ENCODE data around the gene CTBP2.

The CTBP2 gene

GRCh38 chr10:124999433-125000365 lies 160.7 kb downstream of the CTBP2 start:
- no peak overlapping the region for H3K27ac Mint-ChIP-seq
- no peak overlapping the region for H3K4me3 Mint-ChIP-seq
- H3K36me3 Mint-ChIP-seq = no peaks in the 10 kb centered on the region
- H3K9me3 Mint-ChIP-seq (ENCODE audit: low read depth) = no peaks in the 10 kb centered on the region
- no peaks in the 10 kb centered on the region for H3K27me3 Mint-ChIP-seq
- no peaks in the 10 kb centered on the region for H3K4me1 Mint-ChIP-seq (ENCODE audit: low read depth)

- Mint-ChIP-seq H3K9me3 (ENCODE audit: low read depth) (no peaks in the 10 kb centered on the region), H3K4me1 (ENCODE audit: low read depth) (no peaks in the 10 kb centered on the region), H3K27me3 (no peaks in the 10 kb centered on the region), H3K36me3 (no peaks in the 10 kb centered on the region), H3K27ac (no peak overlapping the region), H3K4me3 (no peak overlapping the region)
These were observed 161.6 kb downstream of the CTBP2 start for GRCh38 chr10:124998624-124999291.

GRCh38 chr10:124997771-124998623 lies 162.4 kb downstream of the CTBP2 start:
- Mint-ChIP-seq H3K27ac (no peak overlapping the region), H3K4me1 (ENCODE audit: low read depth) (no peaks in the 10 kb centered on the region), H3K4me3 (no peak overlapping the region), H3K9me3 (ENCODE audit: low read depth) (no peaks in the 10 kb centered on the region), H3K36me3 (no peaks in the 10 kb centered on the region), H3K27me3 (no peaks in the 10 kb centered on the region)

GRCh38 chr10:124997306-124997705 lies 163.1 kb downstream of the CTBP2 start:
- Mint-ChIP-seq H3K9me3 (ENCODE audit: low read depth) (no peaks in the 10 kb centered on the region), H3K4me3 (no peak overlapping the region), H3K27me3 (no peaks in the 10 kb centered on the region), H3K36me3 (no peaks in the 10 kb centered on the region), H3K4me1 (ENCODE audit: low read depth) (no peaks in the 10 kb centered on the region), H3K27ac (no peak overlapping the region)

- no peaks in the 10 kb centered on the region for H3K9me3 Mint-ChIP-seq (ENCODE audit: low read depth)
- H3K4me1 Mint-ChIP-seq (ENCODE audit: low read depth) = no peaks in the 10 kb centered on the region
- no peaks in the 10 kb centered on the region for H3K27me3 Mint-ChIP-seq
- no peak overlapping the region for H3K4me3 Mint-ChIP-seq
- no peaks in the 10 kb centered on the region for H3K36me3 Mint-ChIP-seq
- H3K27ac Mint-ChIP-seq = no peak overlapping the region
These were observed 163.5 kb downstream of the CTBP2 start for GRCh38 chr10:124996854-124997215.

GRCh38 chr10:124996127-124996853 lies 164.1 kb downstream of the CTBP2 start:
- no peak overlapping the region for H3K27ac Mint-ChIP-seq
- no peaks in the 10 kb centered on the region for H3K36me3 Mint-ChIP-seq
- no peaks in the 10 kb centered on the region for H3K9me3 Mint-ChIP-seq (ENCODE audit: low read depth)
- no peaks in the 10 kb centered on the region for H3K4me1 Mint-ChIP-seq (ENCODE audit: low read depth)
- H3K4me3 Mint-ChIP-seq = no peak overlapping the region
- no peaks in the 10 kb centered on the region for H3K27me3 Mint-ChIP-seq

GRCh38 chr10:124995605-124996004 lies 164.8 kb downstream of the CTBP2 start:
- Mint-ChIP-seq H3K4me3 (no peak overlapping the region), H3K27me3 (no peaks in the 10 kb centered on the region), H3K9me3 (ENCODE audit: low read depth) (no peaks in the 10 kb centered on the region), H3K4me1 (ENCODE audit: low read depth) (no peaks in the 10 kb centered on the region), H3K27ac (no peak overlapping the region), H3K36me3 (no peaks in the 10 kb centered on the region)

GRCh38 chr10:124994573-124995473 lies 165.5 kb downstream of the CTBP2 start:
- Mint-ChIP-seq H3K4me3 (no peak overlapping the region), H3K9me3 (ENCODE audit: low read depth) (no peaks in the 10 kb centered on the region), H3K27ac (no peak overlapping the region), H3K36me3 (no peaks in the 10 kb centered on the region), H3K27me3 (no peaks in the 10 kb centered on the region), H3K4me1 (ENCODE audit: low read depth) (no peaks in the 10 kb centered on the region)

GRCh38 chr10:124993736-124994451 lies 166.5 kb downstream of the CTBP2 start:
- H3K27ac Mint-ChIP-seq = no peak overlapping the region
- H3K4me3 Mint-ChIP-seq = no peak overlapping the region

GRCh38 chr10:124993345-124993708 lies 167.0 kb downstream of the CTBP2 start:
- Mint-ChIP-seq H3K27me3 (no peaks in the 10 kb centered on the region), H3K36me3 (no peaks in the 10 kb centered on the region), H3K9me3 (ENCODE audit: low read depth) (no peaks in the 10 kb centered on the region), H3K4me1 (ENCODE audit: low read depth) (no peaks in the 10 kb centered on the region), H3K27ac (no peak overlapping the region), H3K4me3 (no peak overlapping the region)

More at GRCh38 chr10:124993736-124994451, 166.5 kb downstream of the CTBP2 start:
- H3K9me3 Mint-ChIP-seq (ENCODE audit: low read depth) = no peaks in the 10 kb centered on the region
- H3K4me1 Mint-ChIP-seq (ENCODE audit: low read depth) = no peaks in the 10 kb centered on the region
- no peaks in the 10 kb centered on the region for H3K27me3 Mint-ChIP-seq
- H3K36me3 Mint-ChIP-seq = no peaks in the 10 kb centered on the region

GRCh38 chr10:124992462-124993344 lies 167.7 kb downstream of the CTBP2 start:
- H3K27me3 Mint-ChIP-seq = no peaks in the 10 kb centered on the region
- no peaks in the 10 kb centered on the region for H3K9me3 Mint-ChIP-seq (ENCODE audit: low read depth)
- H3K4me3 Mint-ChIP-seq = no peak overlapping the region
- H3K4me1 Mint-ChIP-seq (ENCODE audit: low read depth) = no peaks in the 10 kb centered on the region
- H3K36me3 Mint-ChIP-seq = no peaks in the 10 kb centered on the region
- H3K27ac Mint-ChIP-seq = no peak overlapping the region

- H3K27ac Mint-ChIP-seq = no peak overlapping the region
- H3K9me3 Mint-ChIP-seq (ENCODE audit: low read depth) = no peaks in the 10 kb centered on the region
- no peaks in the 10 kb centered on the region for H3K36me3 Mint-ChIP-seq
- no peaks in the 10 kb centered on the region for H3K27me3 Mint-ChIP-seq
- H3K4me1 Mint-ChIP-seq (ENCODE audit: low read depth) = no peaks in the 10 kb centered on the region
- H3K4me3 Mint-ChIP-seq = no peak overlapping the region
These were observed 168.5 kb downstream of the CTBP2 start for GRCh38 chr10:124991835-124992234.

Data from activated naive CD8-positive, alpha-beta T cell (primary cell).